ENCODE results near the gene LSAMP. TPM values are rescaled to one million over a fixed set of nuclear protein-coding genes. Genes with fewer than 3 reads are reported as not detected.

LSAMP gene
- total RNA-seq, 4 donors from 2014 or later = 1.3 to 8.3 (median 1.8) TPM

DNA sequence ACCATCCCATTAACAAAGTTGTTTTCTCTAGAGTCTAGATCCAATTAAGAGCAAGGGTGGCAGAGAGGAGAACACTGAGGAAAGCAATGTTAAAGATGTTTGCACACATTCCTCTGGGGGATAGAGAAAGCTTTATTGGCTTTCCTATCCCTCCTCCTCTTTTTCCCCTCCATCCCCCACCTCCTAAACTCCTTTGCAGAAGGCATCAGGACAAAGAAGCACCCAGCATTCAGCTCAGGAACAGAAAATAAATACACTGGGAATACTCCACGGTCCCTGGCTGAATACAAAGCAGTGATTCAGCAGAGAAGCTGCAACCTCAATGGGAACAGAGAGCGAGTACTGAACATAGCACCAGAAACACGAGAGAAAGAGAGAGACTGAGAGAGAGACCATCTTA, 21.9 kb downstream of the LSAMP start:
- no peak for DNase-seq
- Histone ChIP-seq H3K9me3 (no peaks in the 10 kb centered on the region), H3K4me3 (no peak overlapping the region), H3K4me1 (no peaks in the 10 kb centered on the region), H3K27me3 (no peaks in the 10 kb centered on the region), H3K36me3 (no peaks in the 10 kb centered on the region), H3K27ac (no peak overlapping the region)
- no peak for TF ChIP-seq POLR2A (IDR thresholded peaks at IDR 0.05)
- TF ChIP-seq, protein P1, sequence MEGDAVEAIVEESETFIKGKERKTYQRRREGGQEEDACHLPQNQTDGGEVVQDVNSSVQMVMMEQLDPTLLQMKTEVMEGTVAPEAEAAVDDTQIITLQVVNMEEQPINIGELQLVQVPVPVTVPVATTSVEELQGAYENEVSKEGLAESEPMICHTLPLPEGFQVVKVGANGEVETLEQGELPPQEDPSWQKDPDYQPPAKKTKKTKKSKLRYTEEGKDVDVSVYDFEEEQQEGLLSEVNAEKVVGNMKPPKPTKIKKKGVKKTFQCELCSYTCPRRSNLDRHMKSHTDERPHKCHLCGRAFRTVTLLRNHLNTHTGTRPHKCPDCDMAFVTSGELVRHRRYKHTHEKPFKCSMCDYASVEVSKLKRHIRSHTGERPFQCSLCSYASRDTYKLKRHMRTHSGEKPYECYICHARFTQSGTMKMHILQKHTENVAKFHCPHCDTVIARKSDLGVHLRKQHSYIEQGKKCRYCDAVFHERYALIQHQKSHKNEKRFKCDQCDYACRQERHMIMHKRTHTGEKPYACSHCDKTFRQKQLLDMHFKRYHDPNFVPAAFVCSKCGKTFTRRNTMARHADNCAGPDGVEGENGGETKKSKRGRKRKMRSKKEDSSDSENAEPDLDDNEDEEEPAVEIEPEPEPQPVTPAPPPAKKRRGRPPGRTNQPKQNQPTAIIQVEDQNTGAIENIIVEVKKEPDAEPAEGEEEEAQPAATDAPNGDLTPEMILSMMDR (IDR thresholded peaks at IDR 0.05) = no peak

DNA sequence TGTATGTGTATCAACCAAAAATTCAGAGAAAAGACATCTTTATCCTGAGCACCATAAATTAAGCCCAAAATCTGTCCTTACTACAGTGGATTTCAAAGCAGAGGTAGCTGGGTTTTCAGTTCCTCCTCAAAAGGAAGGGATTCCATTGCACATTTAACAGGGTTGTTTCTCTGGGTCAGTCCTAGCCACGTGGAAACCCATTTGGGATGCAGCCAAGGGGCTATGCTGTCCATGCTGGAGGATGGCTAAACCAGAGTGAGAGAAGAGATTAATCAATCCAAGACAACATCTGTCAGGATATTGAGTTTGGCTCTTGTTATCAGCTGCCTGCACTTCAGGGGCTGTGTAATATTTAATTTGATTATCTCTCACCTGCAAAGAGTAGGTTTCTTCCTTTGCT, 28.1 kb downstream of the LSAMP start:
- H3K4me3 ChIP-seq = no peak overlapping the region
- no peaks in the 10 kb centered on the region for H3K4me1 ChIP-seq
- H3K27ac ChIP-seq = no peak overlapping the region
- no peaks in the 10 kb centered on the region for H3K36me3 ChIP-seq
- H3K9me3 ChIP-seq = no peaks in the 10 kb centered on the region
- no peak for DNase-seq
- no peak for TF ChIP-seq POLR2A (IDR thresholded peaks at IDR 0.05)
- TF ChIP-seq, protein P1 (IDR thresholded peaks at IDR 0.05) = no peak
- H3K27me3 ChIP-seq = no peaks in the 10 kb centered on the region

- Histone ChIP-seq H3K27me3 (no peaks in the 10 kb centered on the region), H3K27ac (no peak overlapping the region), H3K9me3 (no peaks in the 10 kb centered on the region), H3K36me3 (no peaks in the 10 kb centered on the region), H3K4me1 (no peaks in the 10 kb centered on the region), H3K4me3 (no peak overlapping the region)
- TF ChIP-seq, protein P1 (IDR thresholded peaks at IDR 0.05) = no peak
- TF ChIP-seq POLR2A (IDR thresholded peaks at IDR 0.05) = no peak
- no peak for DNase-seq
These were observed 32.0 kb downstream of the LSAMP start for GRCh38 chr3:116413319-116413718.

GRCh38 chr3:116408473-116408872, 36.8 kb downstream of the LSAMP start:
- Histone ChIP-seq H3K9me3 (no peaks in the 10 kb centered on the region), H3K27me3 (no peaks in the 10 kb centered on the region), H3K27ac (no peak overlapping the region), H3K4me1 (no peaks in the 10 kb centered on the region), H3K36me3 (no peaks in the 10 kb centered on the region), H3K4me3 (no peak overlapping the region)
- TF ChIP-seq POLR2A (IDR thresholded peaks at IDR 0.05) = no peak
- TF ChIP-seq, protein P1 (IDR thresholded peaks at IDR 0.05) = no peak
- no peak for DNase-seq

DNA sequence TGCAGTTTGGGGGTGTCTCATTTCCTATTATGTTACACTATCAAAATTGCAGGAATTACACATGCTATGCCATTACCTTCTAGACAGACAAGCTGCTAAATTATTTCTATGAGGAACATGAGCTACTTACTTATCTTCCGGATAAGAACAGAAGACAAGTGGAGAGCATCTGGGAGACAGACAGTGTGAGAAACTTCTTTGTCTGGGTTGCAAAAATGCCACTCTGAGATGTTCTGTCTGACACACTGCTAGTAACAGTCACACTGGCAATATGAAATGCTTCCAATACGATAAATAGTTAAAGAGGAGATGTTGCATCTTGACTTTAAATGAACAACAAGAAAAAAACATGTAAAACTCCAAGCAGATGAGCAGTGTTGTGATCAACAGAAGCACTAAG, 40.1 kb downstream of the LSAMP start:
- Histone ChIP-seq H3K9me3 (no peaks in the 10 kb centered on the region), H3K4me1 (no peaks in the 10 kb centered on the region), H3K4me3 (no peak overlapping the region), H3K27ac (no peak overlapping the region), H3K36me3 (no peaks in the 10 kb centered on the region), H3K27me3 (no peaks in the 10 kb centered on the region)
- TF ChIP-seq, protein P1 (IDR thresholded peaks at IDR 0.05) = no peak
- no peak for TF ChIP-seq POLR2A (IDR thresholded peaks at IDR 0.05)
- DNase-seq = no peak

DNA sequence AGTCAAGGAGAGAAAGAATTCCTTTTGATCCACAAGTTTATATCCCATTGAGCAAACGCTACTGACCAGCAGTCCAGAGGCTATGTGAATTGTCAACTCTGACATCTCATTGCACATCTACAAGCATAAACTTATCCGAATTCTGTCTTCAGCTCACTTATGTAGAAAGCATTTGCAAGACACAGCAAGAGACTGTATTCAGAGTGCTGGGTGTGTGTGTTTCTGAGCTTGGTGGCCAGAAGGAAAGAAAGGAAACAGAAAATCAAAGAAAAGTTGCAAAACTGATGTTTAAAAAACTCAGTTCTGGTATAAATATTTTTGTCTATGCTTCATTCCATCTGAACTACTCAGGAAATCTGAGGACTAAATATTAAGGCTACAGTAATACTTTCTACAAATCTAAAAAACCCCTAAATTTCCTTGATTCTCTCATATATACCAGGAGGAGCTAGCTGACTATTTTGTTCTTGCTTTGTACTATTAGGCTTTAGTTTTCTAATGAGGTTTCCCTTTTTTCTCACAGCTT, 45.5 kb downstream of the LSAMP start:
- H3K27me3 ChIP-seq = no peaks in the 10 kb centered on the region
- H3K27ac ChIP-seq = no peak overlapping the region
- H3K9me3 ChIP-seq = no peaks in the 10 kb centered on the region
- H3K4me1 ChIP-seq = no peaks in the 10 kb centered on the region
- TF ChIP-seq, protein P1 (IDR thresholded peaks at IDR 0.05) = no peak
- no peak for TF ChIP-seq POLR2A (IDR thresholded peaks at IDR 0.05)
- no peaks in the 10 kb centered on the region for H3K36me3 ChIP-seq
- H3K4me3 ChIP-seq = no peak overlapping the region
- no peak for DNase-seq
